ENCODE results near the gene TBCD. TPM values are rescaled to one million over a fixed set of nuclear protein-coding genes. Genes with fewer than 3 reads are reported as not detected.

The TBCD gene
- total RNA-seq, 1 donor from 2014 or later: 118 TPM

DNA sequence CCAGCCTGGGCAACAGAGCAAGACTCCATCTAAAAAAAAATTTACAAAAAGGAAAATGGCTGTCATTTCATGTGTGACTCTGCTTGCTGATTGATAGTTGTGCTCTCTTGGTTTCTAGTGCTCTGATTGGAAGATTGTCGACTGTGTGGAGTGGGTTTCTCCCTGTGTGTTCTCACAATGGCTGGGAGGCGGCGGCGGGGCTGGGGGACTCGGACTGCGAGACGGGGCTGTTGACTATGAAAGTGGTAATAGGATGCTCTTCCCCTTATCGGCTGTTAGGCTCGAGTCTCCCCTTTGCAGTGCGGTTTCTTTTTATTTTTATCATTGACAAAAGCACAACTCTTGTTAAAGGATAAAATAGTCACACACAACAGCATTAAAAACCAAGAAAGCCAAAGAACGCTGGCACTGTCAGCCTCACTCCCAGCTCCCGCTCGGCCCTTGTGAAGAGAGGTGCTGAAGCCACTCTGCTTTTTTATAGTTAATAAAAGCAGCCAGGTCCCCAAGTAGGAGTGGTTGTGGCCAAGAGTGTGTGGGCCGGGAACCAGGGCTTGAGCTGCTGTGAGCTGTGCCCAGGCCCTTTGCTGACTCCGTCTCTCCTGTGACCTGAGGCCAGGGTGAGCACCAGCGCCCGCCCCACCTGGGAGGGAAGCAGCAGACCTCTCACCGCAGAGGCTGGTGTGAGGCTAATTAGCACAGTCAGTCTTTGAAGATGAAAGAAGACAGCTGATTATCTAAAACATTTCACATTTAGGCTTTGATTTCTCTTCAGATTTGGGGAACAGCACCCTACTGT, 36.5 kb downstream of the TBCD start:
- Mint-ChIP-seq H3K4me3 (ENCODE audit: unreplicated experiment) (no peak overlapping the region), H3K27ac (ENCODE audit: unreplicated experiment) (no peak overlapping the region), H3K36me3 (ENCODE audit: unreplicated experiment) (no peaks in the 10 kb centered on the region), H3K27me3 (ENCODE audit: unreplicated experiment) (peaks cover 8% of the 10 kb centered on the region), H3K4me1 (ENCODE audit: low read depth, unreplicated experiment) (peaks cover 9% of the 10 kb centered on the region), H3K9me3 (ENCODE audit: unreplicated experiment) (peaks cover 4% of the 10 kb centered on the region)
- no peak for DNase-seq
- TF ChIP-seq, protein P1, sequence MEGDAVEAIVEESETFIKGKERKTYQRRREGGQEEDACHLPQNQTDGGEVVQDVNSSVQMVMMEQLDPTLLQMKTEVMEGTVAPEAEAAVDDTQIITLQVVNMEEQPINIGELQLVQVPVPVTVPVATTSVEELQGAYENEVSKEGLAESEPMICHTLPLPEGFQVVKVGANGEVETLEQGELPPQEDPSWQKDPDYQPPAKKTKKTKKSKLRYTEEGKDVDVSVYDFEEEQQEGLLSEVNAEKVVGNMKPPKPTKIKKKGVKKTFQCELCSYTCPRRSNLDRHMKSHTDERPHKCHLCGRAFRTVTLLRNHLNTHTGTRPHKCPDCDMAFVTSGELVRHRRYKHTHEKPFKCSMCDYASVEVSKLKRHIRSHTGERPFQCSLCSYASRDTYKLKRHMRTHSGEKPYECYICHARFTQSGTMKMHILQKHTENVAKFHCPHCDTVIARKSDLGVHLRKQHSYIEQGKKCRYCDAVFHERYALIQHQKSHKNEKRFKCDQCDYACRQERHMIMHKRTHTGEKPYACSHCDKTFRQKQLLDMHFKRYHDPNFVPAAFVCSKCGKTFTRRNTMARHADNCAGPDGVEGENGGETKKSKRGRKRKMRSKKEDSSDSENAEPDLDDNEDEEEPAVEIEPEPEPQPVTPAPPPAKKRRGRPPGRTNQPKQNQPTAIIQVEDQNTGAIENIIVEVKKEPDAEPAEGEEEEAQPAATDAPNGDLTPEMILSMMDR (IDR thresholded peaks at IDR 0.05; ENCODE audit: partially characterized antibody, unreplicated experiment): no peak

- H3K36me3 Mint-ChIP-seq (ENCODE audit: unreplicated experiment): no peaks in the 10 kb centered on the region
- H3K27ac Mint-ChIP-seq (ENCODE audit: unreplicated experiment): no peak overlapping the region
- TF ChIP-seq, protein P1 (IDR thresholded peaks at IDR 0.05; ENCODE audit: partially characterized antibody, unreplicated experiment): no peak
- H3K9me3 Mint-ChIP-seq (ENCODE audit: unreplicated experiment): peaks cover 4% of the 10 kb centered on the region
- no peak for DNase-seq
- H3K4me1 Mint-ChIP-seq (ENCODE audit: low read depth, unreplicated experiment): peaks cover 9% of the 10 kb centered on the region
- H3K27me3 Mint-ChIP-seq (ENCODE audit: unreplicated experiment): peaks cover 6% of the 10 kb centered on the region
- H3K4me3 Mint-ChIP-seq (ENCODE audit: unreplicated experiment): no peak overlapping the region
Measured at GRCh38 chr17:82789051-82789592, 37.3 kb downstream of the TBCD start.

DNA sequence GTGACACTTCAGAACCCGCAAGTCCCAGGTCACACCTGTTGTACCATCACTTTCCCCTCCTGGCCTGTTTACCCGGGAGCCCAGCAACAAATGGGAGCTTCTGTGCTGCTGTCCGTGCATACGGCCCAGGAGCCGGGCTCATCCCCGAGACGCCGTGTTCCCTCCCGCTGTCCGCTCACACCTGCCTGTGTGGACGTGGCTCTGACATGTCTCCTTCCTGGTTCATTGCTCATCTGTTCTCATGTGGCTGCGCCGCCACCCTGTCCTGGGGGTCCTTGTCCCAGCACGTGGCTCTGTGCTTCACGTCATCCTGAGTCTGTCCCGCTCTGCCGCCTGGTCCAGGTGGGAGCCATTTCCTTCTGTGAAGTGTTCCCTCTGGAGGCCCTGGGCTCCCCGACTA, 37.9 kb downstream of the TBCD start:
- DNase-seq: no peak
- no peak overlapping the region for H3K27ac Mint-ChIP-seq (ENCODE audit: unreplicated experiment)
- peaks cover 4% of the 10 kb centered on the region for H3K9me3 Mint-ChIP-seq (ENCODE audit: unreplicated experiment)
- no peaks in the 10 kb centered on the region for H3K36me3 Mint-ChIP-seq (ENCODE audit: unreplicated experiment)
- H3K4me1 Mint-ChIP-seq (ENCODE audit: low read depth, unreplicated experiment): peaks cover 9% of the 10 kb centered on the region
- TF ChIP-seq, protein P1 (IDR thresholded peaks at IDR 0.05; ENCODE audit: partially characterized antibody, unreplicated experiment): no peak
- no peak overlapping the region for H3K4me3 Mint-ChIP-seq (ENCODE audit: unreplicated experiment)
- H3K27me3 Mint-ChIP-seq (ENCODE audit: unreplicated experiment): peaks cover 6% of the 10 kb centered on the region

- DNase-seq: no peak
- H3K27me3 Mint-ChIP-seq (ENCODE audit: unreplicated experiment): peaks cover 6% of the 10 kb centered on the region
- no peak overlapping the region for H3K4me3 Mint-ChIP-seq (ENCODE audit: unreplicated experiment)
- H3K27ac Mint-ChIP-seq (ENCODE audit: unreplicated experiment): no peak overlapping the region
- peaks cover 4% of the 10 kb centered on the region for H3K9me3 Mint-ChIP-seq (ENCODE audit: unreplicated experiment)
- no peaks in the 10 kb centered on the region for H3K36me3 Mint-ChIP-seq (ENCODE audit: unreplicated experiment)
- H3K4me1 Mint-ChIP-seq (ENCODE audit: low read depth, unreplicated experiment): peaks cover 9% of the 10 kb centered on the region
- TF ChIP-seq, protein P1 (IDR thresholded peaks at IDR 0.05; ENCODE audit: partially characterized antibody, unreplicated experiment): no peak
Measured at GRCh38 chr17:82790391-82790790, 38.5 kb downstream of the TBCD start.

- peaks cover 8% of the 10 kb centered on the region for H3K27me3 Mint-ChIP-seq (ENCODE audit: unreplicated experiment)
- H3K9me3 Mint-ChIP-seq (ENCODE audit: unreplicated experiment): peaks cover 4% of the 10 kb centered on the region
- H3K36me3 Mint-ChIP-seq (ENCODE audit: unreplicated experiment): no peaks in the 10 kb centered on the region
- TF ChIP-seq, protein P1 (IDR thresholded peaks at IDR 0.05; ENCODE audit: partially characterized antibody, unreplicated experiment): no peak
- no peak overlapping the region for H3K27ac Mint-ChIP-seq (ENCODE audit: unreplicated experiment)
- H3K4me3 Mint-ChIP-seq (ENCODE audit: unreplicated experiment): no peak overlapping the region
- peaks cover 9% of the 10 kb centered on the region for H3K4me1 Mint-ChIP-seq (ENCODE audit: low read depth, unreplicated experiment)
- DNase-seq: no peak
Measured at GRCh38 chr17:82791532-82791931, 39.7 kb downstream of the TBCD start.

Data from glutamatergic neuron (in vitro differentiated cells).